A673 (cell line): Measurements from ENCODE around the gene CFAP73.

Experiments
- CTCF ChIP-seq: fragments of 300-800, 200-600 bp; sonication (generic); conservative IDR thresholded peaks from 2 replicates; pipeline ENCODE4 v1.5.1; 2017; ENCODE audit warnings: low read depth, mild to moderate bottlenecking, antibody characterized with exemption, low read length, moderate library complexity, mixed read lengths
- EZH2 ChIP-seq: fragments of 200-600 bp; sonication (generic); IDR thresholded peaks from 2 replicates; pipeline ENCODE4 v1.6.1; 2017; ENCODE audit warnings: borderline replicate concordance, low read depth, mild to moderate bottlenecking, mixed read lengths, antibody characterized with exemption, low read length; ENCODE audit not compliant: poor library complexity, severe bottlenecking

GRCh38 chr12:113195598-113195997, 46.1 kb downstream of the CFAP73 start:
- TF ChIP-seq EZH2 (no peak), CTCF (no peak)
